ENCODE data around the gene TSEN54.

GRCh38 chr17:75573994-75574393 is 57.7 kb downstream of the TSEN54 start:
- TF ChIP-seq CTCF (IDR thresholded peaks at IDR 0.05 in 4 of 5, conservative IDR thresholded peaks at IDR 0.05 in 1 of 5), result no peak
- no peak for TF ChIP-seq POLR2A (IDR thresholded peaks at IDR 0.05)

Data from gastrocnemius medialis (tissue), 4 donors.